GM12892 (cell line): ENCODE measurements around the gene MTUS2.

ENCODE experiments used
- POLR2A ChIP-seq: IDR thresholded peaks from 2 replicates; pipeline ENCODE4 v1.6.1; 2011; ENCODE audit warnings: low read depth, low read length, control low read depth
- POLR2AphosphoS5 ChIP-seq: IDR thresholded peaks from 2 replicates; pipeline ENCODE4 v1.6.1; 2011; ENCODE audit warnings: low read depth, low read length, control low read depth
- TAF1 ChIP-seq: IDR thresholded peaks from 2 replicates; pipeline ENCODE4 v1.6.1; 2011; ENCODE audit warnings: low read depth, mild to moderate bottlenecking, control low read depth, low read length, borderline replicate concordance

DNA sequence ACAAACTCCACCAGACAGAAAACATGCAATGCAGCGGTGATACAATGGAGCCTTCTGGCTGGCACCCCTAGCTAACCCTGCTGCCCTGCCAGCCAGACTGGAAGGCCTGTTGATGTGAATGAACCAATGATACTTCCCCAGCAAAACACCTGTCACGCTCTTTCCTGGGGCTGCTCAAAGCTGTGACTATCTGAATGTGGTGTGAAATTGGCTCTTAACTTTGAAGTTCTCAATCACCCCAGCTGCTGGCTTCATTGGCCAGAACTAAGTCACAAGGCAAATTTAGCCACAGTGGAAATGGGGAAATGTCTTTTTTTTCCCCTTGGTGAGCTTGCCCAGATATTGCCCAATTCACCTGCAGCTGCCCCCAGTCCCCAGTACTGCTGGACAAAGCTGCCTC, 628.0 kb downstream of the MTUS2 start:
- no peak for TF ChIP-seq POLR2A
- TF ChIP-seq POLR2AphosphoS5 = no peak
- TF ChIP-seq TAF1 = no peak
